GDM1 (cell line): Measurements from ENCODE around the gene ST6GALNAC3.

Experiments
- DNase-seq: peaks from one replicate; lab custom pipeline; 2025; lab: John Stamatoyannopoulos, UW

ST6GALNAC3 gene

GRCh38 chr1:76247261-76247852 lies 172.8 kb downstream of the ST6GALNAC3 start:
- DNase-seq: no peak

- DNase-seq: no peak
These were observed 175.7 kb downstream of the ST6GALNAC3 start for GRCh38 chr1:76250271-76250670.

- no peak for DNase-seq
These were observed 177.9 kb downstream of the ST6GALNAC3 start for GRCh38 chr1:76252431-76252830.

GRCh38 chr1:76254104-76255030 lies 179.8 kb downstream of the ST6GALNAC3 start:
- no peak for DNase-seq

GRCh38 chr1:76256289-76257223 lies 182.0 kb downstream of the ST6GALNAC3 start:
- no peak for DNase-seq

GRCh38 chr1:76257823-76258222 lies 183.3 kb downstream of the ST6GALNAC3 start:
- no peak for DNase-seq

- DNase-seq: no peak
These were observed 184.7 kb downstream of the ST6GALNAC3 start for GRCh38 chr1:76259270-76259669.

GRCh38 chr1:76260279-76260678 lies 185.7 kb downstream of the ST6GALNAC3 start:
- DNase-seq: no peak

GRCh38 chr1:76262601-76263000 lies 188.1 kb downstream of the ST6GALNAC3 start:
- no peak for DNase-seq

GRCh38 chr1:76264642-76265041 lies 190.1 kb downstream of the ST6GALNAC3 start:
- no peak for DNase-seq

- no peak for DNase-seq
These were observed 192.2 kb downstream of the ST6GALNAC3 start for GRCh38 chr1:76266762-76267161.

GRCh38 chr1:76267631-76268030 lies 193.1 kb downstream of the ST6GALNAC3 start:
- no peak for DNase-seq

GRCh38 chr1:76268341-76268740 lies 193.8 kb downstream of the ST6GALNAC3 start:
- no peak for DNase-seq

GRCh38 chr1:76269155-76269554 lies 194.6 kb downstream of the ST6GALNAC3 start:
- peak; percentile 27 for DNase-seq

- DNase-seq: no peak
These were observed 199.8 kb downstream of the ST6GALNAC3 start for GRCh38 chr1:76274302-76274701.

- DNase-seq: no peak
These were observed 200.2 kb downstream of the ST6GALNAC3 start for GRCh38 chr1:76274718-76275117.

- DNase-seq: no peak
These were observed 204.2 kb downstream of the ST6GALNAC3 start for GRCh38 chr1:76278711-76279100.

- no peak for DNase-seq
These were observed 204.7 kb downstream of the ST6GALNAC3 start for GRCh38 chr1:76279101-76279748.

GRCh38 chr1:76281306-76281705 lies 206.8 kb downstream of the ST6GALNAC3 start:
- DNase-seq: no peak

GRCh38 chr1:76284842-76285241 lies 210.3 kb downstream of the ST6GALNAC3 start:
- DNase-seq: no peak

- DNase-seq: no peak
These were observed 211.1 kb downstream of the ST6GALNAC3 start for GRCh38 chr1:76285578-76286135.
